OCI-LY3 (cell line): ENCODE results near the gene TAF1D.

Experiments used
- H2AFZ ChIP-seq: fragments of 200-600, 300-600 bp; shearing (Covaris generic); 2 replicates; pipeline ENCODE4 v1.6.0; 2014; ENCODE audit warnings: antibody characterized with exemption, low read depth, low read length
- H3K27ac ChIP-seq: fragments of 200-600, 300-600 bp; sonication (generic); 2 replicates; pipeline ENCODE4 v1.5.1; 2014; ENCODE audit warnings: mild to moderate bottlenecking, low read length, moderate library complexity, mixed read lengths
- H3K27me3 ChIP-seq: fragments of 200-600, 300-600 bp; sonication (generic); 2 replicates; pipeline ENCODE4 v1.6.1; 2014; ENCODE audit warnings: low read depth, low read length, mixed read lengths
- H3K36me3 ChIP-seq: fragments of 200-600, 300-600 bp; sonication (generic); replicated peaks from 2 replicates; pipeline ENCODE3; 2014; ENCODE audit warnings: low read depth, low read length, mixed read lengths
- H3K4me1 ChIP-seq: fragments of 300-600, 200-600 bp; sonication (generic); 2 replicates; pipeline ENCODE4 v1.6.1; 2014; ENCODE audit warnings: low read length, mixed read lengths
- H3K4me2 ChIP-seq: fragments of 200-600, 300-600 bp; sonication (generic); 2 replicates; pipeline ENCODE4 v1.6.1; 2014; ENCODE audit warnings: low read length, mixed read lengths
- H3K4me3 ChIP-seq: fragments of 300-600, 200-600 bp; sonication (generic); 2 replicates; pipeline ENCODE4 v1.5.1; 2014; ENCODE audit warnings: antibody characterized with exemption, mild to moderate bottlenecking, low read length, moderate library complexity
- H3K79me2 ChIP-seq: fragments of 300-600, 200-600 bp; shearing (Covaris generic); 2 replicates; pipeline ENCODE4 v1.6.1; 2014; ENCODE audit warnings: mild to moderate bottlenecking, low read length, mixed read lengths
- H3K9ac ChIP-seq: fragments of 300-600, 200-600 bp; shearing (Covaris generic); 2 replicates; pipeline ENCODE4 v1.6.0; 2014; ENCODE audit warnings: mild to moderate bottlenecking, low read length, moderate library complexity
- H3K9me3 ChIP-seq: fragments of 200-600, 300-600 bp; shearing (Covaris generic); 2 replicates; pipeline ENCODE4 v1.6.1; 2014; ENCODE audit warnings: low read length, mixed read lengths; ENCODE audit not compliant: insufficient read depth
- H4K20me1 ChIP-seq: fragments of 200-600, 300-600 bp; sonication (generic); 2 replicates; pipeline ENCODE4 v1.6.1; 2016; ENCODE audit warnings: low read length, mixed read lengths; ENCODE audit not compliant: insufficient read depth
- EZH2phosphoT487 ChIP-seq: fragments of 200-600 bp; shearing (Covaris generic); IDR thresholded peaks from 2 replicates; pipeline ENCODE4 v1.6.1; 2018; ENCODE audit warnings: antibody characterized with exemption, mixed run types, low read depth
- TF ChIP-seq, protein P1 (sequence below): fragments of 200-600, 300-600 bp; sonication (generic); IDR thresholded peaks from 2 replicates; pipeline ENCODE4 v1.5.1; 2014; ENCODE audit warnings: antibody characterized with exemption, low read length, low read depth

TAF1D gene

DNA sequence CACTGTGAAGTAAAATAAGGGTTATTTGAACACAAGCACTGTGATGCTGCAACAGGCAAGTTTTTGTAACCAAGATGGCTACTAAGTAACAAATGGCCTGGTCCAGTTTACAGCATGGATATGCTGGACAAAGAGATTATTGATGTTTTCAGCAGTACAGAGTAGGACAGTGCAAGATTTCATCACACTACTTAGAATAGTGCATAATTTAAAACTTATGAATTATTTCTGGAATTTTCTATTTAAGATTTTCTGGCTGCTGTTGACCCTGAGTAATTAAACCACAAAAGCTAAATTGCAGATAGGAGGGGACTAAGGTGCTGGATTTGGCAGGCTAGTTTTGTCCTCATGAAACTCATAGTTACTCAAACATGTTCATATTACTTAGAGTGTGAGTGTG, 46.7 kb downstream of the TAF1D start:
- TF ChIP-seq EZH2phosphoT487 = no peak
- TF ChIP-seq, protein P1, sequence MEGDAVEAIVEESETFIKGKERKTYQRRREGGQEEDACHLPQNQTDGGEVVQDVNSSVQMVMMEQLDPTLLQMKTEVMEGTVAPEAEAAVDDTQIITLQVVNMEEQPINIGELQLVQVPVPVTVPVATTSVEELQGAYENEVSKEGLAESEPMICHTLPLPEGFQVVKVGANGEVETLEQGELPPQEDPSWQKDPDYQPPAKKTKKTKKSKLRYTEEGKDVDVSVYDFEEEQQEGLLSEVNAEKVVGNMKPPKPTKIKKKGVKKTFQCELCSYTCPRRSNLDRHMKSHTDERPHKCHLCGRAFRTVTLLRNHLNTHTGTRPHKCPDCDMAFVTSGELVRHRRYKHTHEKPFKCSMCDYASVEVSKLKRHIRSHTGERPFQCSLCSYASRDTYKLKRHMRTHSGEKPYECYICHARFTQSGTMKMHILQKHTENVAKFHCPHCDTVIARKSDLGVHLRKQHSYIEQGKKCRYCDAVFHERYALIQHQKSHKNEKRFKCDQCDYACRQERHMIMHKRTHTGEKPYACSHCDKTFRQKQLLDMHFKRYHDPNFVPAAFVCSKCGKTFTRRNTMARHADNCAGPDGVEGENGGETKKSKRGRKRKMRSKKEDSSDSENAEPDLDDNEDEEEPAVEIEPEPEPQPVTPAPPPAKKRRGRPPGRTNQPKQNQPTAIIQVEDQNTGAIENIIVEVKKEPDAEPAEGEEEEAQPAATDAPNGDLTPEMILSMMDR = no peak
- no peak overlapping the region for H3K9ac ChIP-seq
- H3K27ac ChIP-seq = no peak overlapping the region
- peaks cover 73% of the 10 kb centered on the region for H3K36me3 ChIP-seq
- H2AFZ ChIP-seq = no peak overlapping the region
- H3K4me2 ChIP-seq = no peak overlapping the region
- H3K27me3 ChIP-seq = no peaks in the 10 kb centered on the region
- H4K20me1 ChIP-seq = 0 out of 2 replicates have a peak, but pooled peaks cover 1% of the 10 kb centered on the region
- H3K9me3 ChIP-seq = no peaks in the 10 kb centered on the region
- peaks cover 13% of the 10 kb centered on the region for H3K4me1 ChIP-seq
- no peak overlapping the region for H3K4me3 ChIP-seq
- H3K79me2 ChIP-seq = peaks cover 9% of the 10 kb centered on the region

DNA sequence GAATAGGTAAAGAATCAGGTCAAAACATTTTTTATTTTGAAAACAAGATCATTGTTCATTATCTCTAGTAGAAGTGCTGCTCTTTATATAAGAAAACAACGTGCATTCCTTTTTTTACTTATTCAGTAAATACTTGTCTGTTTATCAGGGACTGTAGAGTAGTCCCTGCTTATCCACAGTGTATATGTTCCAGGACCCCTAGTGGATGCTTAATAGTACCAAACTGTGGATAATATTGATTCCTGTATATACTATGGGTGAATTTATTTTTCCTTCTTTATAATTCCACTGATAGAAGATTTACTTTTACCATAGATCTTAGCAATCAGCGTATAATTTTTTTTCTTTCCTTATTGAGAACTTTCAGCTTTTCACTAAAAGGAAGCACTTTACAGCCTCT, 47.2 kb downstream of the TAF1D start:
- 0 out of 2 replicates have a peak, but pooled peaks cover 2% of the 10 kb centered on the region for H4K20me1 ChIP-seq
- H3K79me2 ChIP-seq = peaks cover 5% of the 10 kb centered on the region; the same call in 1 of the 2 replicates
- no peak overlapping the region for H3K4me3 ChIP-seq
- no peak overlapping the region for H3K27ac ChIP-seq
- peaks cover 71% of the 10 kb centered on the region for H3K36me3 ChIP-seq
- no peak overlapping the region for H3K4me2 ChIP-seq
- no peaks in the 10 kb centered on the region for H3K27me3 ChIP-seq
- no peak overlapping the region for H3K9ac ChIP-seq
- H2AFZ ChIP-seq = no peak overlapping the region
- TF ChIP-seq, protein P1 = peak; percentile 12; the same call in 1 of the 2 replicates
- TF ChIP-seq EZH2phosphoT487 = no peak
- no peaks in the 10 kb centered on the region for H3K9me3 ChIP-seq
- peaks cover 17% of the 10 kb centered on the region for H3K4me1 ChIP-seq

DNA sequence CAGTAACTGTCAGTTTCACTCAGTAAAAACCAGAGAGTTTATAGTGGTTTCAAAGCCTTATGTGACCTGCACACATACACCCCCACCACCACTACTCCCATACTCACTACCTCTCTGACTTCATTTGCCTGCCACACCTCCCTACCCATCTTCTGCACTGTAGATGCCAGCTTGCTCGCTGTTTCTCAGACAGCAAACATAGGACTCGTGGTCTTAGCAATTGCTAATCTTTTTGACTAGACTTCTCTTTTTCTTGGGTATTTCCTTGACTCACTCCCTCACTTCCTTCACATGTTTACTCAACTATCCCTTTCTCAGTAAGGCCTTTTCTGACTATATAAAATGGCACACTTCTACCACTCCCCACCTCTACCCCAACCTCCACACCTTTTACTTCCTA, 52.1 kb downstream of the TAF1D start:
- Histone ChIP-seq H3K4me2 (peak overlapping the region; percentile 73), H3K36me3 (peaks cover 66% of the 10 kb centered on the region), H2AFZ (no peak overlapping the region), H3K9me3 (no peaks in the 10 kb centered on the region), H4K20me1 (0 out of 2 replicates have a peak, but pooled peaks cover 6% of the 10 kb centered on the region), H3K9ac (peak overlapping the region; percentile 51), H3K27me3 (no peaks in the 10 kb centered on the region), H3K4me1 (peaks cover 33% of the 10 kb centered on the region), H3K27ac (peak overlapping the region; percentile 97), H3K4me3 (peak overlapping the region; percentile 52), H3K79me2 (peaks cover 16% of the 10 kb centered on the region)
- TF ChIP-seq, protein P1 = no peak
- no peak for TF ChIP-seq EZH2phosphoT487

DNA sequence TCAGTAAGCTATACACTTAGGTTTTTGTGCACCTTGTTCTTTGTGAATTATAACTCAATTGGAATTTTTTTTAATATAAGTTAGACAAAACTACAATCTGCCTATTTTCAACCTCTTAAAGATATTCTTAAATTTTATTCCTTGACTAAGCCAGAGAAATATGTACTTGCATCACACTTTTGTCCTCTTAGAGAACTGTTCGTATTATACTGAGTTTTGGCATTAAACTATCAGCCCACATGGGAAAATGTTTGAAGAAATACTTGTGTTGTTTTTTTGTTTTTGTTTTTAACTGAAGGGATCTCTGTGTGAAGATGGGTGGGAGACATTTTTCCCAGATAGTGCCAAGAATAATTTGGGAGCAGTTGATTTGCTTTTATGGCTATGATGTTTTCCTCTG, 54.5 kb downstream of the TAF1D start:
- no peak overlapping the region for H3K27ac ChIP-seq
- no peak overlapping the region for H3K4me3 ChIP-seq
- no peaks in the 10 kb centered on the region for H3K9me3 ChIP-seq
- TF ChIP-seq, protein P1 = no peak
- TF ChIP-seq EZH2phosphoT487 = no peak
- 0 out of 2 replicates have a peak, but pooled peaks cover 6% of the 10 kb centered on the region for H4K20me1 ChIP-seq
- H3K79me2 ChIP-seq = peaks cover 16% of the 10 kb centered on the region
- H3K9ac ChIP-seq = no peak overlapping the region
- H3K36me3 ChIP-seq = peaks cover 76% of the 10 kb centered on the region
- no peak overlapping the region for H2AFZ ChIP-seq
- H3K27me3 ChIP-seq = no peaks in the 10 kb centered on the region
- H3K4me2 ChIP-seq = no peak overlapping the region
- H3K4me1 ChIP-seq = peaks cover 33% of the 10 kb centered on the region
